NAMALWA (cell line): ENCODE measurements around the gene MOGAT1.
"Not testable (repeated sequence)": the region's sequence is repeated elsewhere in the genome, so short reads cannot be mapped to it uniquely, and the experiment has no call there.

Experiments used
- DNase-seq: peaks from one replicate; pipeline ENCODE4 v3.0.0-alpha.2; 2015; ENCODE audit warnings: low spot score

The MOGAT1 gene

GRCh38 chr2:222670191-222671038, 1.0 kb upstream of the MOGAT1 start:
- no peak for DNase-seq

- no peak for DNase-seq
Measured at GRCh38 chr2:222672068-222672401, 577 bp downstream of the MOGAT1 start.

GRCh38 chr2:222673273-222673672, 1.8 kb downstream of the MOGAT1 start:
- DNase-seq = no peak

- peak; percentile 53 for DNase-seq
Measured at GRCh38 chr2:222673883-222674282, 2.4 kb downstream of the MOGAT1 start.

- DNase-seq = peak; percentile 10
Measured at GRCh38 chr2:222677981-222678380, 6.5 kb downstream of the MOGAT1 start.

- DNase-seq = no peak
Measured at GRCh38 chr2:222683805-222684204, 12.3 kb downstream of the MOGAT1 start.

GRCh38 chr2:222686086-222686750, 14.8 kb downstream of the MOGAT1 start:
- no peak for DNase-seq

- no peak for DNase-seq
Measured at GRCh38 chr2:222688917-222689316, 17.5 kb downstream of the MOGAT1 start.

- no peak for DNase-seq
Measured at GRCh38 chr2:222689322-222689721, 17.9 kb downstream of the MOGAT1 start.

GRCh38 chr2:222690564-222691200, 19.2 kb downstream of the MOGAT1 start:
- peak; percentile 91 for DNase-seq

- not testable (repeated sequence) for DNase-seq
Measured at GRCh38 chr2:222693413-222693812, 22.0 kb downstream of the MOGAT1 start.

GRCh38 chr2:222693837-222694236, 22.4 kb downstream of the MOGAT1 start:
- DNase-seq = peak; percentile 65

- no peak for DNase-seq
Measured at GRCh38 chr2:222698276-222698675, 26.8 kb downstream of the MOGAT1 start.

GRCh38 chr2:222701233-222701632, 29.8 kb downstream of the MOGAT1 start:
- no peak for DNase-seq

GRCh38 chr2:222701721-222702131, 30.3 kb downstream of the MOGAT1 start:
- DNase-seq = no peak

- no peak for DNase-seq
Measured at GRCh38 chr2:222703091-222703490, 31.6 kb downstream of the MOGAT1 start.

GRCh38 chr2:222703886-222704285, 32.4 kb downstream of the MOGAT1 start:
- DNase-seq = no peak

GRCh38 chr2:222706616-222707015, 35.2 kb downstream of the MOGAT1 start:
- no peak for DNase-seq

GRCh38 chr2:222707102-222707688, 35.7 kb downstream of the MOGAT1 start:
- DNase-seq = no peak

- DNase-seq = no peak
Measured at GRCh38 chr2:222707689-222708273, 36.3 kb downstream of the MOGAT1 start.

GRCh38 chr2:222708274-222708710, 36.8 kb downstream of the MOGAT1 start:
- peak; percentile 76 for DNase-seq

GRCh38 chr2:222709191-222709891, 37.9 kb downstream of the MOGAT1 start:
- DNase-seq = no peak
